Hepatocyte (in vitro differentiated cells): ENCODE data around the gene EXOC1. TPM values are rescaled to one million over a fixed set of nuclear protein-coding genes. Genes with fewer than 3 reads are reported as not detected.

Experiments
- DNase-seq: peaks from one replicate; pipeline ENCODE4 v3.0.0-alpha.2; 2016; ENCODE audit warnings: low spot score
- H2AFZ ChIP-seq: fragments of 200-600 bp; sonication (generic); 2 replicates; pipeline ENCODE4 v1.6.0; 2016; ENCODE audit warnings: antibody characterized with exemption, mild to moderate bottlenecking
- H3K27ac ChIP-seq: fragments of 200-600 bp; sonication (generic); 2 replicates; pipeline ENCODE4 v1.5.1; 2016; ENCODE audit warnings: mild to moderate bottlenecking
- H3K27me3 ChIP-seq: fragments of 200-600 bp; sonication (generic); 2 replicates; pipeline ENCODE4 v1.6.1; 2016
- H3K36me3 ChIP-seq: fragments of 200-600 bp; sonication (generic); replicated peaks from 2 replicates; pipeline ENCODE4 v1.5.1; 2016; ENCODE audit warnings: low read depth; ENCODE audit not compliant: insufficient read depth
- H3K4me1 ChIP-seq: fragments of 200-600 bp; sonication (generic); 2 replicates; pipeline ENCODE4 v1.5.1; 2016; ENCODE audit warnings: mild to moderate bottlenecking, moderate library complexity; ENCODE audit not compliant: insufficient read depth
- H3K4me2 ChIP-seq: fragments of 200-600 bp; sonication (generic); 2 replicates; pipeline ENCODE4 v1.6.0; 2016
- H3K4me3 ChIP-seq: fragments of 200-600 bp; sonication (generic); 2 replicates; pipeline ENCODE4 v1.5.1; 2016; ENCODE audit warnings: mild to moderate bottlenecking
- H3K79me2 ChIP-seq: fragments of 200-600 bp; sonication (generic); 2 replicates; pipeline ENCODE4 v1.6.0; 2017; ENCODE audit warnings: mild to moderate bottlenecking
- H3K9me2 ChIP-seq: fragments of 200-600 bp; sonication (generic); replicated peaks from 2 replicates; pipeline ENCODE4 v1.6.0; 2017; ENCODE audit warnings: mild to moderate bottlenecking; ENCODE audit not compliant: insufficient read depth
- H3K9me3 ChIP-seq: fragments of 200-600 bp; sonication (generic); 2 replicates; pipeline ENCODE4 v1.5.1; 2016; ENCODE audit warnings: low read depth, mild to moderate bottlenecking
- H4K20me1 ChIP-seq: fragments of 200-600 bp; sonication (generic); 2 replicates; pipeline ENCODE4 v1.6.0; 2016; ENCODE audit warnings: mild to moderate bottlenecking; ENCODE audit not compliant: insufficient read depth, poor library complexity, severe bottlenecking
- CTCF ChIP-seq: fragments of 200-600 bp; sonication (generic); IDR thresholded peaks from 2 replicates; pipeline ENCODE4 v1.5.1; 2016; ENCODE audit warnings: antibody characterized with exemption, mild to moderate bottlenecking; ENCODE audit not compliant: poor library complexity
- EZH2 ChIP-seq: fragments of 200-600 bp; sonication (generic); IDR thresholded peaks from 2 replicates; pipeline ENCODE4 v1.6.1; 2016; ENCODE audit warnings: antibody characterized with exemption, mild to moderate bottlenecking, borderline replicate concordance
- EZH2phosphoT487 ChIP-seq: fragments of 200-600 bp; sonication (generic); IDR thresholded peaks from one replicate; pipeline ENCODE4 v1.6.1; 2018; ENCODE audit warnings: antibody characterized with exemption, mild to moderate bottlenecking, low read depth, moderate library complexity; ENCODE audit not compliant: unreplicated experiment, severe bottlenecking
- WGBS: methylation state at CpG from one replicate; pipeline ENCODE4 v1.1.6; 2016; ENCODE audit warnings: low lambda C conversion rate; ENCODE audit errors: missing lambda C conversion rate; 5-methylcytosine and 5-hydroxymethylcytosine counted together
- polyA plus RNA-seq: library from polyadenylated mRNA; unstranded; fragments of >200 nt; fragmentation: Nextera tagmentation; extraction: Ambion mirVana; gene quantifications from 2 replicates; pipeline ENCODE4 v1.2.1, GENCODE V29; 2016
- total RNA-seq: library from RNA; depleted of rRNA; stranded (reverse); fragments of >200 nt; gene quantifications from 2 replicates; pipeline ENCODE4 v1.2.3, GENCODE V29; 2014

The EXOC1 gene
- total and polyA plus RNA-seq, 2 experiments from 2014 or later: 15.7 to 31.4 TPM

GRCh38 chr4:55871299-55871800 lies 17.9 kb downstream of the EXOC1 start:
- no peak overlapping the region for H3K4me3 ChIP-seq
- H4K20me1 ChIP-seq: no peaks in the 10 kb centered on the region
- H2AFZ ChIP-seq: no peak overlapping the region
- no peaks in the 10 kb centered on the region for H3K9me2 ChIP-seq
- TF ChIP-seq CTCF: no peak
- TF ChIP-seq EZH2phosphoT487: no peak
- TF ChIP-seq EZH2: no peak
- no peak overlapping the region for H3K4me2 ChIP-seq
- no peaks in the 10 kb centered on the region for H3K79me2 ChIP-seq
- no peaks in the 10 kb centered on the region for H3K36me3 ChIP-seq
- no peak overlapping the region for H3K27ac ChIP-seq
- 85% methylated on average over 5 of the region's 5 CpGs for WGBS
- DNase-seq: no peak
- H3K27me3 ChIP-seq: no peaks in the 10 kb centered on the region
- H3K9me3 ChIP-seq: no peaks in the 10 kb centered on the region
- H3K4me1 ChIP-seq: peaks cover 4% of the 10 kb centered on the region

- Histone ChIP-seq H3K4me3 (no peak overlapping the region), H3K4me1 (no peaks in the 10 kb centered on the region), H2AFZ (no peak overlapping the region), H3K79me2 (no peaks in the 10 kb centered on the region), H4K20me1 (no peaks in the 10 kb centered on the region), H3K27ac (no peak overlapping the region), H3K9me2 (no peaks in the 10 kb centered on the region), H3K4me2 (no peak overlapping the region), H3K36me3 (no peaks in the 10 kb centered on the region), H3K27me3 (no peaks in the 10 kb centered on the region), H3K9me3 (no peaks in the 10 kb centered on the region)
- DNase-seq: no peak
- TF ChIP-seq EZH2 (no peak), CTCF (no peak), EZH2phosphoT487 (no peak)
Observed at GRCh38 chr4:55874831-55875230, 21.4 kb downstream of the EXOC1 start.

- Histone ChIP-seq H3K4me3 (no peak overlapping the region), H3K27ac (no peak overlapping the region), H2AFZ (no peak overlapping the region), H3K79me2 (no peaks in the 10 kb centered on the region), H3K9me3 (no peaks in the 10 kb centered on the region), H3K27me3 (no peaks in the 10 kb centered on the region), H3K4me2 (no peak overlapping the region), H4K20me1 (no peaks in the 10 kb centered on the region), H3K4me1 (no peaks in the 10 kb centered on the region), H3K9me2 (no peaks in the 10 kb centered on the region), H3K36me3 (no peaks in the 10 kb centered on the region)
- no peak for DNase-seq
- TF ChIP-seq CTCF (no peak), EZH2phosphoT487 (no peak), EZH2 (no peak)
Observed at GRCh38 chr4:55876387-55876786, 22.9 kb downstream of the EXOC1 start.

- no peak for DNase-seq
- Histone ChIP-seq H3K4me3 (no peak overlapping the region), H3K9me2 (no peaks in the 10 kb centered on the region), H4K20me1 (no peaks in the 10 kb centered on the region), H3K36me3 (no peaks in the 10 kb centered on the region), H3K4me2 (no peak overlapping the region), H3K79me2 (no peaks in the 10 kb centered on the region), H3K27ac (no peak overlapping the region), H3K4me1 (no peaks in the 10 kb centered on the region), H3K27me3 (no peaks in the 10 kb centered on the region), H3K9me3 (no peaks in the 10 kb centered on the region), H2AFZ (no peak overlapping the region)
- TF ChIP-seq CTCF (no peak), EZH2phosphoT487 (no peak), EZH2 (no peak)
- WGBS: 97% methylated on average over 3 of the region's 3 CpGs
Observed at GRCh38 chr4:55879224-55879623, 25.8 kb downstream of the EXOC1 start.
